Loucy (cell line): Measurements from ENCODE around the gene NXN.
"Not testable (repeated sequence)": the region's sequence is repeated elsewhere in the genome, so short reads cannot be mapped to it uniquely, and the experiment has no call there.

ENCODE experiments used
- H2AFZ ChIP-seq: fragments of 200-600 bp; sonication (generic); 2 replicates; pipeline ENCODE4 v1.6.0; 2016; ENCODE audit warnings: antibody characterized with exemption, mild to moderate bottlenecking, low read length, moderate library complexity
- H3F3A ChIP-seq: fragments of 200-600 bp; 2 replicates; pipeline ENCODE4 v1.6.0; 2016; ENCODE audit warnings: antibody characterized with exemption, low read depth, mild to moderate bottlenecking
- H3K27me3 ChIP-seq: fragments of 200-600 bp; sonication (generic); 2 replicates; pipeline ENCODE4 v1.6.1; 2014; ENCODE audit warnings: low read length, mild to moderate bottlenecking; ENCODE audit not compliant: insufficient read depth, poor library complexity, severe bottlenecking
- H3K36me3 ChIP-seq: fragments of 200-600 bp; sonication (generic); 2 replicates; pipeline ENCODE4 v1.6.1; 2016; ENCODE audit warnings: low read length; ENCODE audit not compliant: insufficient read depth
- H3K4me1 ChIP-seq: fragments of 200-600 bp; sonication (generic); 2 replicates; pipeline ENCODE4 v1.5.1; 2014; ENCODE audit warnings: low read length, mild to moderate bottlenecking; ENCODE audit not compliant: insufficient read depth, poor library complexity, severe bottlenecking
- H3K4me2 ChIP-seq: fragments of 200-600 bp; sonication (generic); 2 replicates; pipeline ENCODE4 v1.6.0; 2014; ENCODE audit warnings: antibody characterized with exemption, low read length, low read depth, mild to moderate bottlenecking; ENCODE audit not compliant: poor library complexity, severe bottlenecking
- H3K4me3 ChIP-seq: fragments of 200-600 bp; sonication (generic); 2 replicates; pipeline ENCODE4 v1.5.1; 2014; ENCODE audit warnings: low read length, mild to moderate bottlenecking, mixed read lengths; ENCODE audit not compliant: poor library complexity, severe bottlenecking
- H3K79me2 ChIP-seq: fragments of 200-600 bp; sonication (generic); 2 replicates; pipeline ENCODE4 v1.6.1; 2014; ENCODE audit warnings: low read length; ENCODE audit not compliant: insufficient read depth
- H3K9ac ChIP-seq: fragments of 200-600 bp; sonication (generic); 2 replicates; pipeline ENCODE4 v1.6.0; 2014; ENCODE audit warnings: mild to moderate bottlenecking, low read depth, low read length, moderate library complexity; ENCODE audit not compliant: poor library complexity, severe bottlenecking
- H3K9me2 ChIP-seq: fragments of 200-600 bp; sonication (generic); replicated peaks from 2 replicates; pipeline ENCODE4 v1.6.1; 2016; ENCODE audit warnings: low read depth, low read length, mixed read lengths
- H3K9me3 ChIP-seq: fragments of 200-600 bp; sonication (generic); 2 replicates; pipeline ENCODE4 v1.6.1; 2014; ENCODE audit warnings: mild to moderate bottlenecking, antibody characterized with exemption, low read length, low read depth; ENCODE audit not compliant: insufficient read depth
- H4K20me1 ChIP-seq: fragments of 200-600 bp; sonication (generic); 2 replicates; pipeline ENCODE4 v1.6.0; 2014; ENCODE audit warnings: antibody characterized with exemption, low read length, mild to moderate bottlenecking; ENCODE audit not compliant: insufficient read depth, poor library complexity, severe bottlenecking
- EZH2phosphoT487 ChIP-seq: fragments of 200-600 bp; IDR thresholded peaks from 2 replicates; pipeline ENCODE4 v1.6.1; 2018; ENCODE audit warnings: antibody characterized with exemption, mild to moderate bottlenecking, moderate library complexity, borderline replicate concordance
- TF ChIP-seq, protein P1 (sequence below): fragments of 200-600 bp; sonication (generic); conservative IDR thresholded peaks from 2 replicates; pipeline ENCODE4 v1.5.1; 2014; ENCODE audit warnings: mild to moderate bottlenecking, antibody characterized with exemption, low read length

The NXN gene

DNA sequence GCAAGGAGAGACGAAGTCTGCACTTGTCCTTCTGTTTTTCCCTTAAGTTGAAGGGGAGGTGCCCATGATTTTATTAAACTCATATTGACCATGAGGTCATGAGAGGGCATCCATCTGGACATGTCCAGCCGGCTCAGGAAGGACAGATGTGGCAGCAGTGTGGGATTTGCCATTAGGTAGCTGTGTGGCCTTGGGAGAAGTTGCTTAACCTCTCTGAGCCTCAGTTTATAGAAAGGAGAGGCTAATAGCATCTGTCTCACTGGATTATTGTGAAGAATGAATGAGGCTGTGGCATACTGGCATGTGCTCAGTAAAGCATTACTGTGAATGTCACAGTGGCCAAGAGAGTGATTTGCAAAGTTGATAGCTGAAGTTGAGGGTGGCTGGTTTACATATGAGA is 18.5 kb upstream of the NXN start:
- peaks cover 3% of the 10 kb centered on the region for H4K20me1 ChIP-seq
- H3K27me3 ChIP-seq, result no peaks in the 10 kb centered on the region
- peaks cover 5% of the 10 kb centered on the region; the same call in 1 of the 2 replicates for H3K9me3 ChIP-seq
- H3K9ac ChIP-seq, result peak overlapping the region; percentile 84
- no peak overlapping the region for H2AFZ ChIP-seq
- H3F3A ChIP-seq, result no peaks in the 10 kb centered on the region
- peaks cover 13% of the 10 kb centered on the region for H3K79me2 ChIP-seq
- peaks cover 15% of the 10 kb centered on the region; the same call in 1 of the 2 replicates for H3K36me3 ChIP-seq
- H3K4me2 ChIP-seq, result peak overlapping the region; percentile 97
- H3K9me2 ChIP-seq, result no peaks in the 10 kb centered on the region
- TF ChIP-seq, protein P1, sequence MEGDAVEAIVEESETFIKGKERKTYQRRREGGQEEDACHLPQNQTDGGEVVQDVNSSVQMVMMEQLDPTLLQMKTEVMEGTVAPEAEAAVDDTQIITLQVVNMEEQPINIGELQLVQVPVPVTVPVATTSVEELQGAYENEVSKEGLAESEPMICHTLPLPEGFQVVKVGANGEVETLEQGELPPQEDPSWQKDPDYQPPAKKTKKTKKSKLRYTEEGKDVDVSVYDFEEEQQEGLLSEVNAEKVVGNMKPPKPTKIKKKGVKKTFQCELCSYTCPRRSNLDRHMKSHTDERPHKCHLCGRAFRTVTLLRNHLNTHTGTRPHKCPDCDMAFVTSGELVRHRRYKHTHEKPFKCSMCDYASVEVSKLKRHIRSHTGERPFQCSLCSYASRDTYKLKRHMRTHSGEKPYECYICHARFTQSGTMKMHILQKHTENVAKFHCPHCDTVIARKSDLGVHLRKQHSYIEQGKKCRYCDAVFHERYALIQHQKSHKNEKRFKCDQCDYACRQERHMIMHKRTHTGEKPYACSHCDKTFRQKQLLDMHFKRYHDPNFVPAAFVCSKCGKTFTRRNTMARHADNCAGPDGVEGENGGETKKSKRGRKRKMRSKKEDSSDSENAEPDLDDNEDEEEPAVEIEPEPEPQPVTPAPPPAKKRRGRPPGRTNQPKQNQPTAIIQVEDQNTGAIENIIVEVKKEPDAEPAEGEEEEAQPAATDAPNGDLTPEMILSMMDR, result no peak
- TF ChIP-seq EZH2phosphoT487, result no peak
- peak overlapping the region; percentile 90 for H3K4me3 ChIP-seq
- peaks cover 13% of the 10 kb centered on the region for H3K4me1 ChIP-seq

DNA sequence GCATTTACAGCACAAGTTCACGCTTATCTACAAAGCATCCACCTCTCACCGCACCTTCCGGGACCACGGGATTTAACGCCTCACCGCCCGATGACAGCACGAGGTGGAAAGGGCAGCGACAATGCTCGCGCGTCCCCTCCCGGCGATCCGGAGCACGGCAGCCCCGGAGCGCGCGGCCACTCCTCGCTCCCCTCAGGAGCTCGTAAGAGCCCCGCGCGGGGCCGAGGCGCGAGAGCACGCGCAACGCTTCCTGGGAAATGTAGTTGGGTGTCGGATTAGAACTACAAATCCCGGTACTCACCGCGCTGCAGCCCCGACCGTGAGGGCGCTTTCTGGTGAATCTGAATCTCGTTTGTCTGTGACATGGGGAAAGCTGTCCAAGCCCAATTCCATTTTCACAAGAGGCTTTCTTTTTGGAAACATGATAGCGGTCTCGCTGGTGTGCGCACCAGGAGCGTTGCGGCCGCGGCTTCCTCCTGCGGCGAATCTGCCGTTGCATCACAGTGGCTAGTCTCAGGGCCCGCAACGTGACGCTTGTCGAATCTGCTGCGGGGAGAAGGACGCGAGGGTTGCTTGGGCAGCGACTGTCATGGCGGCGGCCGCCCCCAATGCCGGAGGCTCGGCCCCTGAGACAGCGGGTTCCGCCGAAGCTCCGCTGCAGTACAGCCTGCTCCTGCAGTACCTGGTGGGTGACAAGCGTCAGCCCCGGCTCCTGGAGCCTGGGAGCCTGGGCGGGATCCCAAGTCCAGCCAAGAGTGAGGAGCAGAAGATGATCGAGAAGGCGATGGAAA is 17.2 kb upstream of the NXN start, which contains the start of gene TIMM22:
TIMM22 (plus strand) TSS at position 576 of the 791 bp plus-strand sequence; CDS start at position 590, 14 bp downstream.
- Histone ChIP-seq H3K9me2 (no peaks in the 10 kb centered on the region), H3F3A (no peaks in the 10 kb centered on the region), H3K4me3 (peak within 1 kb of the TSS; percentile 90), H3K27me3 (no peaks in the 10 kb centered on the region), H3K9me3 (peaks cover 9% of the 10 kb centered on the region; the same call in 1 of the 2 replicates), H3K36me3 (peaks cover 6% of the 10 kb centered on the region; the same call in 1 of the 2 replicates), H3K4me1 (peaks cover 13% of the 10 kb centered on the region), H3K79me2 (peaks cover 13% of the 10 kb centered on the region), H2AFZ (peak within 1 kb of the TSS; percentile 84), H4K20me1 (peaks cover 3% of the 10 kb centered on the region), H3K4me2 (peak within 1 kb of the TSS; percentile 97), H3K9ac (peak within 1 kb of the TSS; percentile 84)
- no peak for TF ChIP-seq EZH2phosphoT487
- TF ChIP-seq, protein P1, result peak; percentile 84

DNA sequence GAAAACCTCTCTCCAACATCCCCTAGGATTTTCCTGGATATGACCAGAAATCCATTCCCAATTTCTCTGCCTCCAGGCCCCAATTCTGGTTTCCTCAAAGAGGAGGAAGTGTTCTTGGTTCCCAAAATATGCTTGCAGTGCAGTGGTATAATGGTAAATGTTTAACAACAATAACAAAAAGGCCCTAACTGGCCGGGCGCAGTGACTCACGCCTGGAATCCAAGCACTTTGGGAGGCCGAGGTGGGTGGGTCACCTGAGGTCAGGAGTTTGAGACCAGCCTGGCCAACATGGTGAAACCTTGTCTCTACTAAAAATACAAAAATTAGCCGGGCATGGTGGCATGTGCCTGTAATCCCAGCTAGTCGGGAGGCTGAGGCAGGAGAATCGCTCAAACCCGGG is 15.7 kb upstream of the NXN start:
- H4K20me1 ChIP-seq, H3K4me2 ChIP-seq, H3K9ac ChIP-seq, H2AFZ ChIP-seq, H3F3A ChIP-seq, H3K27me3 ChIP-seq, H3K9me3 ChIP-seq, H3K4me3 ChIP-seq, H3K9me2 ChIP-seq, H3K36me3 ChIP-seq: not testable (repeated sequence)
- Histone ChIP-seq H3K79me2 (peaks cover 13% of the 10 kb centered on the region), H3K4me1 (peaks cover 13% of the 10 kb centered on the region)
